ENCODE data around the gene STK32C.

The STK32C gene

DNA sequence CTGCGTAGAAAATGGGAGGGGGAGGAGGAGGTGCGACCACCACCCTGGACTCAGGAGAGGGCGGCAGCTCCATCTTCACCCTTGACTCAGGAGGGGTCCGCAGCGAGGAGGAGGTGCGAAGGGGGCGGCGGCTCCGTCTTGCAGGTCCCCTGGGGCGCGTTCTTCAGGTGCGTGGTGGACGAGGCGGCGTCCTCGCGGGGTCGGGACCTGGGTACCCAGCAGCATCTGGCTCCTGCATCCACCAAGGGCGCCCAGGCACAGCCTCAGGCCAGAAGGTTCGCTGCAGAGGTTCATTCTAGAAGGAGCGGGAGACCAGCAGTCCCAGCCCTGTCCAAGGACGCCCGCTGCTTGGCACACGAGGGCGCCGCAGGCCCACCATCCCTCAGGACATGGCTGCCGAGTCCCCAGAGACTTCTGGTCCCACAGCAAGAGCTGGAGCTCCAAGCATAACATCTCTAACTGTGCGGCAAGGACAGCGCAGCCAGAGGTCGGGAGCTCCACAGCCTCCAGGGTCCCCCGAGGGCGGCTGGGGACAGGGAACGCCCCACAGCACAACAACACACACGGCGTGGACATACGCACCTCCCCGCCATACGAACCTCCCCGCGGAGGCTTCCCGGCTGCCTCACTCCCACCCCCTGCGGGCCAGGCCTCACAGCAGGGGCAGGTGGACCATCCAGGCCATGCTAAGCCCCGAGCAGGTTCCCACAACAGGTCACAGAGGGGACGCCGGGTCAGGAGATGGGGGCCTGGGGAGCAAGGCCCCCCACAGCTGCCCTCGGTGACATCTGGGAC is 137.8 kb downstream of the STK32C start:
- no peak for DNase-seq (ENCODE audit: extremely low read depth, insufficient read length)

DNA sequence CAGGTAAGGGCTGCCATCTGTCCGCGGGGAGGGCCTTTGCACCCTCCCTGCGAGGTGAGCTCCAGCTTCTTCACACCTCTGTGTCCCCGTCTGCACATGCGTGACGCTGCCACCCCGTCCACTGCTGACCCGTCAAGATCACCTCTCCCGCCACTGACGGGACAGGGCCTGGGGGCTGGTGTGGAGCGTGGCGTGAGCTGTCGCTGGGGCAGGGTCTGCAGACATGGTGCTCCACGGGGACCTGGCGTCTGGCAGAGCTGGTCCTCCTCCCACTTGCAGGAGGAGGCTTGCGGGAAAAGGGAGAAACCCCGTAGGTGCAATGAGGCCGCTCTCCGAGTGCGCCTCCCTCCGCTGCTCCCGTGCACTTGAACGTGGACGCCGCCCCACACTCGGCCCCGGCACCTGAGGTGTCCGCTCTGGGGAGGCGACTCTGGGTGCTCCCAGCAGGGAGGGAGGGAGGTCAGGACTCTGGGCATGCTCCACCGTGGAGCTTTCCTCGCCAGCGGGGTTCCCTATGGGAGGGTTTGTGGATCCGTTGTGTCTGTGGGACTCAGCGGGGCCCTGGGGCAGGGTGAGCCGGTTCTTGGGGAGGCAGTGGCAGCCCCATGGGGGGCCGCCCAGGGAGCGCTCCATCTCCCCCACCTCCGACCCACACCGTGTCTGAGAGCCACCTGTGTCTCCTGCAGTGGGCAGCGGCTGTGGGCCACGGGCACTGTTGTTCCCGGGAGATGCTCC is 138.6 kb downstream of the STK32C start:
- Histone ChIP-seq H3K36me3 (ENCODE audit: control insufficient read depth, insufficient read depth, low read length) (no peaks in the 10 kb centered on the region), H3K27me3 (replicated peaks; ENCODE audit: control insufficient read depth, insufficient read depth, low read length) (no peaks in the 10 kb centered on the region), H3K4me3 (replicated peaks; ENCODE audit: low read depth, low read length) (no peak overlapping the region)
- no peak for DNase-seq (ENCODE audit: extremely low read depth, insufficient read length)
- TF ChIP-seq, protein P1, sequence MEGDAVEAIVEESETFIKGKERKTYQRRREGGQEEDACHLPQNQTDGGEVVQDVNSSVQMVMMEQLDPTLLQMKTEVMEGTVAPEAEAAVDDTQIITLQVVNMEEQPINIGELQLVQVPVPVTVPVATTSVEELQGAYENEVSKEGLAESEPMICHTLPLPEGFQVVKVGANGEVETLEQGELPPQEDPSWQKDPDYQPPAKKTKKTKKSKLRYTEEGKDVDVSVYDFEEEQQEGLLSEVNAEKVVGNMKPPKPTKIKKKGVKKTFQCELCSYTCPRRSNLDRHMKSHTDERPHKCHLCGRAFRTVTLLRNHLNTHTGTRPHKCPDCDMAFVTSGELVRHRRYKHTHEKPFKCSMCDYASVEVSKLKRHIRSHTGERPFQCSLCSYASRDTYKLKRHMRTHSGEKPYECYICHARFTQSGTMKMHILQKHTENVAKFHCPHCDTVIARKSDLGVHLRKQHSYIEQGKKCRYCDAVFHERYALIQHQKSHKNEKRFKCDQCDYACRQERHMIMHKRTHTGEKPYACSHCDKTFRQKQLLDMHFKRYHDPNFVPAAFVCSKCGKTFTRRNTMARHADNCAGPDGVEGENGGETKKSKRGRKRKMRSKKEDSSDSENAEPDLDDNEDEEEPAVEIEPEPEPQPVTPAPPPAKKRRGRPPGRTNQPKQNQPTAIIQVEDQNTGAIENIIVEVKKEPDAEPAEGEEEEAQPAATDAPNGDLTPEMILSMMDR (IDR thresholded peaks at IDR 0.05; ENCODE audit: insufficient read depth, low read length, poor library complexity, severe bottlenecking) = no peak

More for the DNA sequence above, 137.8 kb downstream of the STK32C start:
- H3K4me3 ChIP-seq (replicated peaks; ENCODE audit: low read depth, low read length) = no peak overlapping the region
- no peaks in the 10 kb centered on the region for H3K27me3 ChIP-seq (replicated peaks; ENCODE audit: control insufficient read depth, insufficient read depth, low read length)
- TF ChIP-seq, protein P1 (IDR thresholded peaks at IDR 0.05; ENCODE audit: insufficient read depth, low read length, poor library complexity, severe bottlenecking) = no peak
- no peaks in the 10 kb centered on the region for H3K36me3 ChIP-seq (ENCODE audit: control insufficient read depth, insufficient read depth, low read length)

DNA sequence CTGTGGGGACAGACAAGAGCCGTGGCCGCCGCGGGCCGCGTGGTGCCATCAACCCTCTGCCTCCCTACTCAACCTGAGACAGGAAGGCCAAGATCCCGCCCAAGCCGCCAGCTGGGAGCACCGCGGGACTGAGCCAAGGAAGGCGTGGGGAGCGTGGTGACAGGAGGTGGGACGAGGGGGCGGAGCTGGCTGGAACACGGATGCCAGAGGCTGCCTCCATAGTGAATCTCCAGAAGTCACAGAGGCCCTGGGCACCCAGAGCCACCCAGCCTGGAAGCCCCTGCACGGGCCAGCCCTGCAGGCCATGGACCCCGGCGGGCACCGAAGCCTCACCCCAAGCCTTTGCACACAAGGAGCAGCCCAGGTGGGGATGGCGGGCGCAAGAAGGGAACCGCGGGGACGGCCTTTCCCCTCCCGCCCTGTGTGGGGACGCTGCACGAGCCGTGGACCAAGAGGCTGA is 139.1 kb downstream of the STK32C start:
- H3K4me3 ChIP-seq (replicated peaks; ENCODE audit: low read depth, low read length) = no peak overlapping the region
- H3K36me3 ChIP-seq (ENCODE audit: control insufficient read depth, insufficient read depth, low read length) = no peaks in the 10 kb centered on the region
- H3K27me3 ChIP-seq (replicated peaks; ENCODE audit: control insufficient read depth, insufficient read depth, low read length) = no peaks in the 10 kb centered on the region
- DNase-seq (ENCODE audit: extremely low read depth, insufficient read length) = no peak
- TF ChIP-seq, protein P1 (IDR thresholded peaks at IDR 0.05; ENCODE audit: insufficient read depth, low read length, poor library complexity, severe bottlenecking) = no peak

DNA sequence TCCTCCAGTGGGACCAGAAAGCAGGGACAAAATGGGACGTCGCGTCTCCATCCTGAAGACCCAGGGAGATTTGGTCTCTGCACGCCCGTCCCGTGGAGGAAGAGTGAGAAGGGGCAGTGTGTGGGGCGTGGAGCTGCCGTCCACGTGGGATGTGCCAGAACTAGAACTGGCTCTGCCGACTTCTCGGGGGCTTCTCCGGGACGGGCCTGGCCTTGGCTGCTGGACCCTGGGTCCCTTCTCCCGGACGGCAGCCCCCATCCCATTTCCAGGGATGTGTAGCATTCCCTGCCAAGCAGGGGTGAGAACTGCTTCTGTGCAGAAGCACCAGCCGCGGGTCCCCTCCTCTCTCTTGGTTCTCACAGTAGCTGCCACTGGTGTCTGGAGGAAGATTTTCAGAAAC is 139.8 kb downstream of the STK32C start:
- Histone ChIP-seq H3K36me3 (ENCODE audit: control insufficient read depth, insufficient read depth, low read length) (no peaks in the 10 kb centered on the region), H3K27me3 (replicated peaks; ENCODE audit: control insufficient read depth, insufficient read depth, low read length) (no peaks in the 10 kb centered on the region), H3K4me3 (replicated peaks; ENCODE audit: low read depth, low read length) (no peak overlapping the region)
- TF ChIP-seq, protein P1 (IDR thresholded peaks at IDR 0.05; ENCODE audit: insufficient read depth, low read length, poor library complexity, severe bottlenecking) = no peak
- DNase-seq (ENCODE audit: extremely low read depth, insufficient read length) = no peak

DNA sequence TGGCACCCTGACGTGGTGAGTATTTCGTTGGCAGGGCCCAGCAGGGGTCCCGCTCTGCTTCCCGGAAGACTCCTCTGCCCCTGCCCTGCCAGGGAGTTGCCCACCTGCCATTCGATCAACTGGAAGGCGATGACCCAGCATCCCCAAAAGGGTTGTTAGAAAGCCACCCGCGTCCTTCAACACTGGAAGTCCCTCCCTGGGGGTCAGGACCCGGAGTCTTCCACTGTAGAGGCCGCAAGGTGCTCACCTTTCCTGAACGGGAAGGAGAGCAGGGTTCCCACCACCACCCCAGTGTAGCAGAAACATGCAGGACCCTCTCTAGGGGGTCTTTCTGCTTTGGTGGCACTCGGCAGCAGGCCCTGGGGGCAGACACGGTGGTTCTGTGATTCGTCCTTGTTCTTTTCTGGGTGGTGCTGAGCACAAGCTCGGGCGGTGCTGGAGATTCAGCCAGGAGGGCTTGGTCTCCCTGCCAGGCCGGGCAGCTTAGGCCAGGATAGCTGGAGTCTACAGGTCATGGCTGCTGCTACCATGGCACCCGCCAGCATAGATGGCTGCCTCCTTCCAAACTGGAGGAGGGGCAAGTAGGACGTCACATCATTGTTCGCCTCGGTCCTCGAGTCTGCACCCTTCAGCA is 140.6 kb downstream of the STK32C start:
- H3K36me3 ChIP-seq (ENCODE audit: control insufficient read depth, insufficient read depth, low read length) = no peaks in the 10 kb centered on the region
- no peak for DNase-seq (ENCODE audit: extremely low read depth, insufficient read length)
- no peak overlapping the region for H3K4me3 ChIP-seq (replicated peaks; ENCODE audit: low read depth, low read length)
- TF ChIP-seq, protein P1 (IDR thresholded peaks at IDR 0.05; ENCODE audit: insufficient read depth, low read length, poor library complexity, severe bottlenecking) = no peak
- no peaks in the 10 kb centered on the region for H3K27me3 ChIP-seq (replicated peaks; ENCODE audit: control insufficient read depth, insufficient read depth, low read length)
